NK-92 treated with Interleukin-12 subunit alpha and Interleukin-12 subunit beta, amount 100 ng/mL, for 24 hours (cell line): Measurements from ENCODE around the gene IL11RA.

Experiments
- DNase-seq: peaks from one replicate; lab custom pipeline; 2025; lab: John Stamatoyannopoulos, UW

Gene IL11RA

GRCh38 chr9:34651876-34652601 lies at the start of gene IL11RA:
Gene IL11RA (plus strand): TSS chr9:34652185. CDS start chr9:34655218, 3,033 bp downstream.
- no peak for DNase-seq

- DNase-seq, result peak; percentile 42
Observed at GRCh38 chr9:34603610-34604231, 48.3 kb upstream of the IL11RA start.

GRCh38 chr9:34606190-34606589 lies 45.8 kb upstream of the IL11RA start:
- no peak for DNase-seq

DNA sequence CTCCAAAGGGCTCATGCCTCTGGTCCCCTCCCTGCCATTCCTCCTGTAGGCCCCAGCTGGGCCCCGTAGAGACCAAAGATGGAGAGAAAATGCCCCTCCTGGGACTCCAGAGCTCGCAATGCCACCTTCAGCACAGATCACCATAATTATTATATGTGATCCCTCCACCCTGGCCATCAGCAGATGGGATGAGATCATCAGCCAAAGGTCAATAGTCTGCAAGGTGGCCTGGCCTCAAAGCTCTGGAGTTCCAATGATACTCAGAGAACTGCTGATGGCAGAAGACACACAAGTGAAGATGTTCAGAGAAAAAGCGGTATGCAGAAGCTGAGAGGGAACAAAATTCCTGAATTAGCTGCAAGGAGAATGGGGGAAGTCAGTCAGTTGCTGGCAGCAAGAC lies 45.1 kb upstream of the IL11RA start:
- DNase-seq, result no peak

DNA sequence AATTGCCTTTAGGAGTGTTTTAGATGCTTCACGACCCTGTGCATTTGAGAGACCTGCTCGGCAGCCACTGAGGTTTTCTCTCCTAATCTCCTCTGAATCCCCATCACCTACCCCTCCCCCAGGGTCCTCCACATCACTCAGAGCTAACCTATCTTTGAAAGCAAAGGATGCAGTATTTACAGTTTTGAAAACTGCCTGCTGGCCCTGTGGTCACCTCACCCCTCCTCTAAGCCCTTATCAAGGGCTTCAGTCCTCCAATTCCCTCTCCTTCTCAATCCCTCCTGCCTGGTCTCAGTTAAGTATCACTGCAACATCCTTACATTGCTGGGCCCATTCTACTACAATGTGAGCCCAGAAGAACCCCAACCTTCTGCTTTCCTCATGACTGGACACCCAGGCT lies 44.7 kb upstream of the IL11RA start:
- no peak for DNase-seq

GRCh38 chr9:34610434-34611206 lies 41.4 kb upstream of the IL11RA start:
- DNase-seq, result no peak

DNA sequence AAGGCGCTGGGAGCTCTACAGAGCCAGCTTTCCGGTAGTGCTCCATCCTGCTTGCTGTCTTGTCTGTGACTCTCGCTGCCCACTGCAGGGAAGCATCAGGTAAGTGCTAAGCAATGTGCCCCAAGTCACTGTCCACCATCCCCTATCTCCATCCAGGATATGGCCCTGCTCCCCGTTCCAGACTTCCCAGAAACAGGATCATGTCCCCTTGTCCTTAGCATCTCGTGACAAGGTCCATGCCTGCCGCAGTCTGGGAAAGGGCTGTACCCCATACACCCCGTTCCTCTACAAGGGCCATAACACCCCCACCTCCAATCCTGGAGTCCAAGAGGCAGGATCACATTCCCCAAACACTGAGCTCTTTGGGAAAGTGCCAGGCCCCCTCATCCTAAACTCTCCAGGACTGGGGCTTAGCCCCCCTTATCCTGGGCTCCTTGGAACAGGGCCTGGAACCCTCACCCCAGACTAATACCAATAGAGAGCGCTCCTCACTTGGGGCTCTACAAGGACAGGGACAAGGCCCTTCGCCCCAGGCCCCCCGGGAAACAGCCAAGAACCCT lies 40.7 kb upstream of the IL11RA start:
- no peak for DNase-seq

GRCh38 chr9:34611811-34612787 lies 39.9 kb upstream of the IL11RA start, which contains the start of gene RPP25L:
Gene RPP25L (minus strand): TSS chr9:34612097. CDS start chr9:34611296, 801 bp downstream.
- DNase-seq, result peak; percentile 69

GRCh38 chr9:34612788-34613390 lies 39.1 kb upstream of the IL11RA start:
- DNase-seq, result peak; percentile 64

DNA sequence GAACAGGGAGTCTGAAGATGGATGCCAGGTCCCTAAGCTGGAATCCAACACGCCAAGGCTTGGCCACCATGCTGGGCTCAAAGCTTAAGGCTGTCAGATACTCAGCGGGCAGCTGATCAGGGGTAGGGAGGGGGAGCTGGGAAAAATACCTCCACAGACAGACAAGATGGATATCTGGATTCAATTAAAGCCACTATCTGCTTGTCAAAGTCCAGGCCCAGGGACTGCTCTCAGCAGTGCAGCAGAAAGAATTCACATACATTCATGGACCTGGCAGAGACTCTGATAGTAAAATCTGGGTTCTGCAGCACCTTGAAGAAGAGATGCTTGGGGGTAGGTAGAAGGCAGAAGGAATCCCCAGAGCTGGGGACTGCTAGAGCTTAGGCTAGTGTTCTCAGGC lies 36.9 kb upstream of the IL11RA start:
- DNase-seq, result no peak

DNA sequence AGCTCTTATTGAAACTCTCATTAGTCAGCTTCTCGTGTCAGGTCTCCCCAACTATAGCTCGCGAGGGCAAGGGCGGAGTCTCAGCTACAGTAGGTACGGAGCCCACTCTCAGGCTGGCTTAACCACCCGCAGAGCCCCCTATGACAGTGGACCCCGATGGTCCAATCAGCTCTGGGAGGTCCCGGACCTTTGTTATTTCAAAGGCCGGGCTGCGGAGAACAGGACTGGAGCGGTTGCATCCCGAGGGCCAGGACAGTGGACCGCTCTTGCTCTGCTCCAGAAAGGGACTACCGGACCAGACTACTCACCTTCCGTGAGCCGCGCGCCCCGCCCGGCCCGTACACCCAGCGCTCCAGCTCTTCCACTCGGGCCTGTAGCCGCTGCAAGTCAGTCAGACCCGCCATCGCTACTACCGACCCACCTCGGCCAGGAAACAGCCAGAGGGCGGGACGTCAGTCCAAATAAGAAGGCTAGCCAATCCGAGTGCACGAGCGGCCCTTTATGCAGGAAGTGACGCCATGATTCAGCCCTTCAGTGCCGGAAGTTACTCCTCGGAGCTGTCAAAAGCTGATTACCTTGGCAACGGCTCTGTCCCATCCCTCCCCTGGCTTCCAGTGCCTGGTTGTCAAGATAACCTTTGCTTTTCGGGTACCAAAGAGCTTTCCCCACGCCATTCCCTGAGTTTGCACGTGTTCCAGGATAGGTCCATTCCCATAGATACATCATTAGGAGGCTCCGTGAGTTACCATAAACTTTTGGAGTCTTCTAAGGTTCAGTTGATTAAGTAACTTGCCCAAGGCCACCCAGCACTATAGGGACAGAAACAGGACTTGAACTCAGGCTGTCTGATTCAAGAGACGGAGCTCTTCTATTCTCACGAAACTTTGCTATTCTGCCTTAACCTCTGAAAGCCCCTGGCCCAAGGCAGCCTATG lies 31.7 kb upstream of the IL11RA start, which contains the start of gene DCTN3:
Gene DCTN3, minus strand, starts transcription at position 435 of the 934 bp plus-strand sequence. Its CDS starts 31 bp downstream, at position 404.
- peak; percentile 83 for DNase-seq

DNA sequence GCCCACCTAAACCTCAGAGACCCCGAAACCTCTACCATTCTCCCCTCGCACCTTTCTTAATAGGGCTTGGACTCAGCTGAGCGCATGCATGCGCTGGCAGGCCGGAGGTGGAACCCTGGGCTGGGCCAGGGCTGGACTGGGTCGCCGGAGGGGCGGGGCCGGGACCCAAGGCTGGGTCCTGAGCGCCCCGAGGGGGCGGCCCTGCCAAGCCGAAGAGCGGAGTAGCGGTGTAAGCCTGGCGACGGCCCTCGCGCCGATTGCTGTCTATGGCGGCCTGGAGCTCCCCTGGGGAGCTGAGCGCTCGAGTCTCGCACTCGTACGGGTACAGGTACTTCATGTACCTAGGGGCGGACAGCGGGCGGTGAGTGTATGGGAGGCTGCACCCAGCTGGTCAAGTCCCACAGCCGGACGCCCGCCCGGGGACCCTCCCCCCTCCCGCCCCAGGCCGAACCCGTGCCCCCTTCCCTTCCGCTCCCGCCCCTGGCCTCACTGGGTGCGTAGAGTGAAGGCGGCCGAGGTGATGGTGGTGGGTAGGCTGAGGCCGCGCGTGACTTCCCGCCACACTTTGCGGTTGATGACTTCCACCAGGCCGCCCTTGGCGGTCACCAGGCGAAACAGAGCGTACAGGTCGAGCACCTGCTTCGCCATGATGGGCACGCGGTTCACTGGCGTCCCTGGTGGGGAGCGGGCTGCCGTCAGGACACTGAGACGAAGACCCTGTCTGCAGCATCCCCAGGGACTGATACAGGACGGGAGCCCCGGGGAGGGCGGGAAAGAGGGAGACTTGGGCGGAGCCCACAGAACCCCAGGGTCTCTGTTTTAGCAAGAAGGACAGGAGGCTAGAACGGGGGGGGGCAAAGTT lies 28.4 kb upstream of the IL11RA start:
- DNase-seq, result no peak

GRCh38 chr9:34624475-34625185 lies 27.4 kb upstream of the IL11RA start:
- DNase-seq, result no peak

DNA sequence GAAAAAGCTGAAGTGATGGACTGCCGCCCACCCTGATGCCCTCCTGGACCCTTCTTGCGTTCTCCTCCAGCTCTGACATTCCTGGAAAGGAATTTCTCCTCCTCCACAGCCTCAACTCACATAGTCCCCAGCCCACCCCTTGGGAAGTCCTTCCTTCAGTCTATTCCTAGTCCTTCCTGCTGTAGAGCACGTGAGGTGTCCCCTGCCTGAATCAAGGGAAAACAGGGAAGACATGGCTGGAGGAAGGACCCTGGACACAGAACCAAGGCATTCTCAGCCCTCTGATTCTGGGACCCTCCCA lies 26.8 kb upstream of the IL11RA start:
- no peak for DNase-seq

DNA sequence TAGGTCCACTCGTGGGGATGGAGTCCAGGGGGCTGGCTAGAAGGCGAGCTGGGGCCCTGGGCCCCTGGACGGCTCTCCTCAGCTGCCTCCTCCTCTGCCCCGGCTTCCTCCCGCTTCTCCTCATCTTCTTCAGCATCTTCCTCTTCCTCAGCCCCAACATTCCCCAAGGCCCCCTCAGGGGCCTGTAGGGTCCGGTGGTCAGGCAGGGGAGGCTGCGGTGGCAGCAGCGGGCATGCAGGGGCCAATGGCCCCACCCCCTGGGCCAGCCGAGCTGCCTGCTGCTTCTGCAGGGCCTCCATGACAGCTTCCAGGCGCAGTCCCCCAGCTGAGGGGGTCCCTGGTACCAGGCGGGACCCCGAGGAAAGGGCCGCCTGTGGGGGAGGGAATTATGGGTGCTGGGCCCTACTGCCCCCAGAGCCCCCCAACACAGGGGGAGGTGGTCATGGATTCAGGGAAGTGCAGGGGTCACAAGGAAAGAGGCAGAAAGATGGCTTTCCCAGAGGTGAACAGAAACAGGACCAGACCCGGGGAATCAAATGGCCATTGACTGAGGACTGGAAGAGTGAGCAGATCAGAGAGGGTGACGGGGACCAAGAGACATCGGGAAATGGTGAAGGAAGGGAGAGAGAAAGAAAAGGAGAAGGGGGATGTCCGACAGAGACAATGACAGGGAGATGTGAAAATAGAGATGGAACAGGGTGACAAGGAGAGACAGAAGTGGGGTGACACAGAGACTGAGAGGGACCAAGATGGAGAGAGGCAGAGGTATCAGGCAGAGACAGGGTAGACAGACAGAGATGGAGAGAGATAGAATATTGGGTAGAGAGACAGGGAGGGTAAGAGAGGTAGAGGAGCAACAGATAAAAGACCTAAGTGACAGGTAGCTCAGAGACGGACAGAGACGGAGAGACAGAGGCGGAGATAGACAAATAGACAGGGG lies 24.0 kb upstream of the IL11RA start:
- DNase-seq, result no peak

GRCh38 chr9:34628656-34629490 lies 23.1 kb upstream of the IL11RA start, which contains the start of gene ARID3C:
Gene ARID3C (minus strand): TSS chr9:34629066. CDS start chr9:34628014, 1,052 bp downstream.
- DNase-seq, result no peak
